DMS 273 treated with DMSO at 0.1 percent for 48 hours (cell line): ENCODE measurements around the gene DDX4.
A peak's percentile ranks its signal among the peaks of the same experiment; 100 is the strongest.

ENCODE experiments used
- DNase-seq: peaks from one replicate; lab custom pipeline; 2025; lab: John Stamatoyannopoulos, UW

DDX4 gene

DNA sequence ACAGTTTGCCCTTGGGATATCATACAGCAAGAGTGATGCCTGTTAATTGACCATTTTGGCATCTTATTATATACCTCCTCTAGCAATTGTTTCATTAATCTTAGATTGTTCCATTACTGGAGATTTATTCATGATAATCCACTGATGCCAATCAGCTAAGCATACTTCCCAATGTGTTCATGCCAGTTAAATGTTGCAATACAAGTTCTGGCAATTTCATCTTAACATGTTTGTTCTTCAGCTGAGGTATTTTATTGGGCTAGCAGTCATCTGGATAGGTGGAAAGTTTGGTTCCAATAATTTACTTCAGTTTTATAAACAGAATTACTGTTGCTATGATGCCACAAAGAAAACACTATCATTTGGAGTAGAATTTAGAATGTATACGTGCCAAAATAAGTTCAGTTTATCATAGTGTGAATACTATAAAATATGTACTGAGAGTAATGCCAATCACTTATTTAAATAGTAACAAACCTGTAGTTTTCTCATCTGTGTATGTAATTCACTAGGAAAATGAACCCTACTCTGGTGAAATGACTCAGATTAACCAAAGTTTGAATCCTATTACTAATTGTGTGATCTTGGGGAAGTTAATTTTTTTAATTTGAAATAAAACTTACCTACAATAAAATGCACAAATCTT lies 85.4 kb downstream of the DDX4 start:
- DNase-seq: no peak

GRCh38 chr5:55829956-55830355 lies 92.1 kb downstream of the DDX4 start:
- DNase-seq: no peak

DNA sequence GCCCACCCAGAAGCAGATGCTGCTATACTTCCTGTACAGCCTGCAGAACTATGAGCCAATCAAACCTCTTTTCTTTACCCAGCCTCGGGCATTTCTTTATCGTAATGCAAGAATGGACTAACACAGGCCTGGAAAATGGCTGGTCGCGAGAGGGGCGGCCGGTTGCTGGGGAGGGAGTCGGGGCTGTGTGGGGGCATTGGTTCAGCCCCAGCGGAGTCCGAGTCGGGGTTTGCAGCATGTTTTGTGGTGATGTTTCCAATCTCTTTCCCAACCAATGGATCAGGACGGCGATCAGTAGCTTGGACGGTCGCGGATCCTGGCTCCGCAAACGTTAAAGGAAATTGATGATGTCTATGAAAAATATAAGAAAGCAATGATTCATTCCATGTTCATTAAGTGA lies 94.6 kb downstream of the DDX4 start:
- DNase-seq: no peak

- DNase-seq: no peak
Observed at GRCh38 chr5:55836191-55836590, 98.3 kb downstream of the DDX4 start.

GRCh38 chr5:55841976-55842375 lies 104.1 kb downstream of the DDX4 start:
- no peak for DNase-seq

GRCh38 chr5:55847837-55848236 lies 110.0 kb downstream of the DDX4 start:
- DNase-seq: no peak

GRCh38 chr5:55848783-55849182 lies 110.9 kb downstream of the DDX4 start:
- no peak for DNase-seq

DNA sequence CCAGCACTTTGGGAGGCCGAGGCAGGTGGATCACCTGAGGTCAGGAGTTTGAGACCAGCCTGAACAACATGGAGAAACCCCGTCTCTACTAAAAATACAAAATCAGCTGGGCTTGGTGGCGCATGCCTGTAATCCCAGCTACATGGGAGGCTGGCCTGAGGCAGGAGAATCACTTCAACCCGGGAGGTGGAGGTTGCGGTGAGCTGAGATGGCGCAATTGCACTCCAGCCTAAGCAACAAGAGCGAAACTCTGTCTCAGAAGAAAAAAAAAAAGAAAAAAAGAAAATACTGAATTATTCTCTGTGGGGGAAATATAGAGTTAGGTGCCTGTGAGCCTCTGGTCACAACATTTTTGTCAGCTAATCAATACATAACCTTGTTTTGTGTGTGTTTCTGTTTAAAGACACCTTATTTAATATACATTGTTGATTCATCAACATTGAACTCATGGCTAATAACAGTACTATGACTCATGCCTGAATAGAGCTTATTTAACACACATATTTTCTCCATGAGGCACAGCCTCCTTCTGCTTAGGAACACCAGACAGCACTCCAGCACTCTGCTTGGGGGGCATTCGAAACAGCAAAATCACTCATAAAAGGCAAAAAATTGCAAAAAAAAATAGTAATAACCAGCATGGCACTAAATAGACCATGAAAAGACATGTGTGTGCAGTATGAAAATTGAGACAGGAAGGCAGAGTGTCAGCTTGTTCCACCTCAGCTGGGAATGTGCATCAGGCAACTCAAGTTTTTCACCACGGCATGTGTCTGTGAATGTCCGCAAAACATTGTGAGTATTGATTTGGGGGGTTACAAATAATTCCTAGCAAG lies 113.2 kb downstream of the DDX4 start, which contains the start of gene IL31RA:
Gene IL31RA (plus strand): TSS at position 519 of the 836 bp plus-strand sequence. CDS start 214 bp downstream, at position 733.
- DNase-seq: no peak

DNA sequence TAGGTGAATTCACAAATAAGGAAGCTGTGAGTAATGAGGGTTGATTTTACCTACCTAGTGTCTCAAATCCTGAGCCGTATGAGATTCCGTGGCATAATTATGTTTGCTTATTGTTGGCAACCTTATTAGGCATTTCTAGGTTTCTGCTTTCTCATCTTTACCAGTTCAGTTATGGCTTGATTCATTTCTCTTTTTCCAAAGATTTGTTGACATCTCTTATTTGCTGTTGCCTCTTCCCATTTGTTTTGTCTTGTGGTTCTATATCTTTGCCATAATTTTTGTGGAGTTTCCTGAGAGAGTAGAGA lies 113.8 kb downstream of the DDX4 start:
- no peak for DNase-seq

- no peak for DNase-seq
Observed at GRCh38 chr5:55852503-55852902, 114.6 kb downstream of the DDX4 start.

DNA sequence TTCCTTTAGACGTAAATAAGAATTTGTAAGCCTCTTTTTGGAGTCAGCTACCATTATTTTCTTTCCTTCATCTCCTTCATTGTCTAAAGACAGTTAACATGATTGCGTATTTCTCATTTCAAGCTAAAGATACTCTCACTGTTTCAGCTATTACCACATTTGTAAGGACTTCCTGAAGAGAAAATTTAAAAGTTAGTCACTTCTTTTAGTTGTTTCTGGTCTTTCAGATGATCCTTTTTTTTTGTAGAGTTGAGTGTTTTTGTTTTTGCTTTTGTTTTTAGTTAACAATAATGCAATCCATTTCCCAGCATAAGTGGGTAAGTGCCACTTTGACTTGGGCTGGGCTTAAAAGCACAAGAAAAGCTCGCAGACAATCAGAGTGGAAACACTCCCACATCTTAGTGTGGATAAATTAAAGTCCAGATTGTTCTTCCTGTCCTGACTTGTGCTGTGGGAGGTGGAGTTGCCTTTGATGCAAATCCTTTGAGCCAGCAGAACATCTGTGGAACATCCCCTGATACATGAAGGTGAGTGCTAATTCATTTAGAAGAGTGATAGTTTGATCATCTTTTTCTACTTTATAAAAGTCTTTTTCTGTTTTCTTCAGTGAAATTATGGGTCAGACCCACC lies 115.3 kb downstream of the DDX4 start:
- no peak for DNase-seq

DNA sequence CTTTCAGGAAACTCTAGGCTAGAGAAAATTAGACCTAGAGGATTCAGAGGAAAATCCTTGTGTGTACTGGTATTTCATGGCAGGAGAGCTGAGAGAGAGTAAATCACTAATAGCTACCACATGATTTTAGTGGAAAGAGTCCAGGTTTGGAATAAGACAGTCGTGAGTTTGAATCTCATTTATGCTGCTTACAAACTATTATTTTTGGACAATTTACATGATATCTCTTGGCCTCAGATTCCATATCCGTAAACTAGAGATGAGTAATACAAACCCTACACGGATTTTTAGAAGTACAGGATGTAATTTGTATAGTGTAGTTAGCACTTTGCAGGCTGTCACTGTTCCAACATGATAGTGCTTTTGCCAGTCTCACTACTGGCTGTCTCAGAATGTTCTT lies 116.0 kb downstream of the DDX4 start:
- DNase-seq: no peak

DNA sequence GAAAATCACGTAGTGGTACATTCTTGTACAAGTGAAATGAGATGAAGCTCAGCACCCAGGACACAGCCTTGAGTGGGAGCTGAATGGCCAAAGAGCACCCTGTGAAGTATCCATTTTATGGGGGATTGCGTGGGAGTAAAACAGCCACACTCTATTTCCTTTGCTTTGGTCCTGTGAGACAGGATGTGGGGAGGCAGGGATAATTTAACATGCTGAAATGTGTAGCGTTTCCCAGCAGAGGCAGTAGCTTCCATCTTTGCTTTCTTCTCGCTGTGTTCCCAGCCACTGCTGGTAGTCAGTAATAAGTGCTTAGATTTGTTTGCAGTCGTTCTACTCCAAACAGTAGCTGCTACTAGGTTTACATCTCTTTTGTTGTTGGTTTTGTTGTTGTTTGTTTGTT lies 117.6 kb downstream of the DDX4 start:
- DNase-seq: no peak

DNA sequence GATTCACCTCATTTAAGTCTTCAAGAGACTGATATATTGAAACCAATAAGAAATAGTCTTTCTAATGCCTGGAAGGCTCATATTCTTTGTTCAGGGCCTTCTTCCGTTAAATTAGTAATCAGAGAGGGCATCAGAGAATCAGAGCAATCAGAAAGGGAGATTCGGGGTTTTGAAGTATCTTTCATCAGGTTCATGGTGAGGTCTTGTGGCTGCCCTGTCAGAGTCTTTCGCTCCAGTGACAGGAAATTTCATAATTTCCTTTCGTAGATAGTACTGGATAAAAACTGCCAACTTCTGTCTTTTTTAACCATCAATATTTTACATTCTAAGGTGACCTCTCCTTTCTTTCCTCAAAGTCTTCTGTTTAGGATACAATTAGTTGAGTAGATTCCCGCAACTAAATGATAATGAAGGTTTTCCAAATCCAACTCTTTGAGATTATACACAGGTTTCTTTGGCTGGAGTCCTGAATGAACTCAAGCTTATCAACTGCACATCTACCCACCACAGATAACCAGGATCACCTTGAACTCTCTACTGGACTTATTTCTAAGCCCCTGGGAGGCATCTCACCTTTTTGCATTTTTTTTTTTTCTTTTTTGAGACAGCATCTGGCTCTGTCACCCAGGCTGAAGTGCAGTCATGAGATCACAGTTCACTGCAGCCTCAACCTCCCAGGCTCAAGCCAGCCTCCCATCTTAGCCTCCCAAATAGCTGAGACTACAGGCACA lies 118.8 kb downstream of the DDX4 start:
- DNase-seq: no peak

DNA sequence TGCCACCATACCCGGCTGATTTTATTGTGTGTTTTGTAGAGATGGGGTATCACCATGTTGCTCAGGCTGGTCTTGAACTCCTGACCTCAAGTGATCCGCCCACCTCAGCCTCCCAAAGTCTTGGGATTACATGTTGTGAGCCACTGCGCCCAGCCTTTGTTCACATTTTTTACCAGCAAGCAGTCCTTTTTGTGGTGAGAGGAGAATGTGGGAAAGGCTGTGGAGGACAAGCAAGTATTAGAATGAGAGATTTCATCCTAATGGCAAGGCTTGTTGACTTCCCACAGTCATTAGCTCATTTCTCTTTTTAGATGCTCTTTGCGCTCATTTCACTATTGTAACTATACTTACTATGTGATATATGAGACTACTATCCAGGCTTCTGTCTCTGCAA lies 119.4 kb downstream of the DDX4 start:
- DNase-seq: no peak

- no peak for DNase-seq
Observed at GRCh38 chr5:55858104-55858503, 120.2 kb downstream of the DDX4 start.

- DNase-seq: no peak
Observed at GRCh38 chr5:55860288-55860687, 122.4 kb downstream of the DDX4 start.

GRCh38 chr5:55860709-55861108 lies 122.8 kb downstream of the DDX4 start:
- DNase-seq: no peak

DNA sequence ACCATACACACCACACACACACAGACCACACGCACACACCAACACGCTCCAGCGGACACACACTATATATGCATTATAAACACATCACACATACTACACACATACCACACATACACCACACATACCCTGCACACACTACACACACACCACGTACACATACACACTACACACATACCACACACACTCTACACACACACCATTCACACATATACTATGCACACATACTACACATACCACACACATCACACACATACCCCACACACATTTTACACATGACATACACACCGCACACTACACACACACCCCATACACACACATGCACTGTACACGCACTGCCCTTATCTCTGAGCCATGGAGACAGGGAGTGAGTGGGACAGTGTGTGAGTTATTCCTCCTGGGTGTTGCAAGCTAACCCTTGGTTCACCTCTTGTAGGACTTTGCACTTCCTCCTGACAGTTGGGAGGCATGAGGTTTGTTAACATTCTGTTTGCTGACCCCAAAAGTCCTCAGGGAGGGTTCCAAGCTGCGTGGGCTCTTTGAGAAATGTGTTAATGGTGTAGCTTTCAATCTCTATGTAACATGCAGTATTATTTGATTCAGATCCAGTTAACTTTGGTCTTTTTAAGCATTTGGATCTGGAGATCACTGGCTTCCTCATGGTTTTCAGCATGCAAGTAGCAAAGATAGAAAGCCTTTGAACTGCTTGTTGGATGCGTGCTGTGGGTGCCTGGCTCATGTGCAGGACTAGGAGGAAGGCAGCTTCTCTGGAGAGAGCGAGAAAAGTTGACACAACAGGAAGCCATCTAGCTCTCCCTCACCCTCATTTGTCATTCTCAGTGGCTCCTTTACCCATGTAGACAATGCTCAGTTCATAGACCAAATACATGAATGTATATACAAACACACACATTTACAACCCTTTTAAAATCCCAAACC lies 127.0 kb downstream of the DDX4 start:
- DNase-seq: no peak

GRCh38 chr5:55865831-55866230 lies 128.0 kb downstream of the DDX4 start:
- peak; percentile 31 for DNase-seq

DNA sequence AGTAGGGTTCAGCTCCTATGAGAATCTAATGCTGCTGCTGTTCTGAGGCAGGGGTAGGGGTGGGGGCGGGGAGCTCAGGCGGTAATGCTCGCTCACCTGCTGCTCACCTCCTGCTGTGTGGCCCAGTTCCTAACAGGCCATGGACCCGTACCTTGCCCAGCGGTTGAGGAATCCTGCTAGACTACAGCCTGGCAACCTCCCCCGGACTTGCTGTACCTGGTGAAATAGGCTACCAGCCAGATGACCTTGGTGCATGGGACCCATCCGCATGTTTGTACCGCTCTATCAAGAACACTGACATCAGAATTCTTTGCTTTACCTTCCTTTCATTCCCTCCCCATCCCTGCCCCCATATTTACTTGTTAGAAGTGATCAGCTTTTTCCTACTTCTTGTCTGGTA lies 128.6 kb downstream of the DDX4 start:
- no peak for DNase-seq
